Measurements from ENCODE around the gene GNG8.

- TF ChIP-seq CTCF (IDR thresholded peaks at IDR 0.05) = no peak
- TF ChIP-seq POLR2AphosphoS5 (IDR thresholded peaks at IDR 0.05) = no peak
- no peak for TF ChIP-seq POLR2A (IDR thresholded peaks at IDR 0.05)
Measured at GRCh38 chr19:46623915-46624502, 12.0 kb downstream of the GNG8 start.
